ENCODE data around the gene MYOM1. TPM values are rescaled to one million over a fixed set of nuclear protein-coding genes. Genes with fewer than 3 reads are reported as not detected.
A peak's percentile ranks its signal among the peaks of the same experiment; 100 is the strongest.
"Not testable (repeated sequence)": the region's sequence is repeated elsewhere in the genome, so short reads cannot be mapped to it uniquely, and the experiment has no call there.

The MYOM1 gene
- total and polyA plus RNA-seq, 2 donors from 2014 or later, result 2.1 to 6.8 TPM

DNA sequence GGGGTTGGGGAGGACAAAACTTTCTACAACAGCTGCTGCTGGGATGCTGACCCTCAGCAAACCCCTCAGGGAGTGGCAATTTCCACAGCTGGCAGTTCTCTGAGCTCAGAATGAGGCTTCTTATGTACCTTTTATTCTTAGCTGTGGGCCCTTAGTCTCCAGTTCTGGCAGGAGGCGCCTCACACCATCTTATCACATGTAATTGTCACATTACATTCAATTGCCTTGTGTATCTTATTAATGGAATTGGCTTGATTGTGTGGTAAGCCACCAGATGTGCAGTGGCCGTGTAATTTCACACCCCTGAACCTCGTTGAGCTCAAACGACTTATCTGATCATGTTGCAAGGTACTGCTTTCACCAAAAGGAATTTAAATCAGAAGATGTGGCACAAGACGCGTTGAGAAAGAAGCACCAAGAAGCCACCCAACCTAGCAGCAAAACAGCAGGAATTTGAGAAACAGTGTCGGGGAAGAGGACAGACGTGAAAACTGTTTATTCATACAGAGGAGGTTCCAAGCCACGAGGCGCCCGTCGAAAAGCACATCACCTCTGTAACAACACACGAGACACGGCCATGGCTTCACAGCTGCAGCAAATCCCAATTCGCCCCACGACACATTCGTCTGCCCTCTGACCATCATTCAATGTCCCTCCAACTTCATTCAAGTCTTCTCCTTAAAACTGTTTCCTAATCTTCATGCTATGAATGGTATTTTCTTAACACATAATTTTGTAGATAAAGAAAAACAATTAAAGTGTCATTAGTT lies 153.2 kb downstream of the MYOM1 start:
- FAIRE-seq, result no peak
- H3K9ac ChIP-seq (ENCODE audit: low read length in 3 of 3), result no peak overlapping the region
- intact Hi-C loops (cut with DNase I), result loop anchor here (10.0 kb wide), 1 partner anchor 132 kb away; no protein-coding TSS in a partner anchor
- no peaks in the 10 kb centered on the region for H3K27me3 ChIP-seq (ENCODE audit: control insufficient read depth, insufficient read depth, low read length)
- no peak for TF ChIP-seq CTCF (IDR thresholded peaks at IDR 0.05; ENCODE audit: borderline replicate concordance, extremely low read depth, insufficient read depth)
- peak in 4 of 5 donors; percentile 39 to 77 (median 58) for DNase-seq
- H3K9me3 ChIP-seq (ENCODE audit: control insufficient read depth in 2 of 3, insufficient read depth in 1 of 3, low read length in 3 of 3), result no peaks in the 10 kb centered on the region
- no peak overlapping the region for H3K4me3 ChIP-seq (ENCODE audit: low read length in 3 of 3)
- peaks cover 6 to 7% (median 7%) of the 10 kb centered on the region in 3 donors for H3K4me1 ChIP-seq (ENCODE audit: control insufficient read depth in 2 of 3, insufficient read depth in 2 of 3, low read depth in 1 of 3, low read length in 3 of 3)
- no peak overlapping the region for H3K27ac ChIP-seq (ENCODE audit: low read depth in 2 of 2, low read length in 2 of 2)
- no peaks in the 10 kb centered on the region for H3K36me3 ChIP-seq (ENCODE audit: control insufficient read depth in 2 of 3, insufficient read depth in 3 of 3, low read length in 3 of 3)

DNA sequence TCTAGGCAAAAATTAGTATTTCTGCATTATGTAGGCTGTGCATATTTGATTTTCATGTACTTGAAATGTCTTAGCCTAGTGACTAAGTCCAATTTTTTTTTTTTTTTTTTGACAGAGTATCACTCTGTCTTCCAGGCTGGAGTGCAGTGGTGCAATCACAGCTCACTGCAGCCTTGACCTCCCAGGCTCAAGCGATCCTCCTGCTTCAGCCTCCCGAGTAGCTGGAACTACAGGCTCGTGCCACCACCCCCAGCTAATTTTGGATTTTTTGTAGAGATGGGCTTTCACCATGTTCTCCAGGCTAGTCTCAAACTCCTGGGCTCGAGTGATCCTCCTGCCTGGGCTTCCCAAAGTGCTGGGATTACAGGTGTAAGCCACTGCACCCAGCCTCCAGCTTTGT lies 156.0 kb downstream of the MYOM1 start:
- H3K9ac ChIP-seq (ENCODE audit: low read length in 3 of 3); H3K9me3 ChIP-seq (ENCODE audit: control insufficient read depth in 2 of 3, insufficient read depth in 1 of 3, low read length in 3 of 3); H3K36me3 ChIP-seq (ENCODE audit: control insufficient read depth in 2 of 3, insufficient read depth in 3 of 3, low read length in 3 of 3); H3K4me3 ChIP-seq (ENCODE audit: low read length in 3 of 3); FAIRE-seq; H3K27ac ChIP-seq (ENCODE audit: low read depth in 2 of 2, low read length in 2 of 2); H3K27me3 ChIP-seq (ENCODE audit: control insufficient read depth, insufficient read depth, low read length): not testable (repeated sequence)
- intact Hi-C loops (cut with DNase I), result loop anchor here (10.0 kb wide), 1 partner anchor 129 kb away; no protein-coding TSS in a partner anchor
- DNase-seq, result peak in 1 of 5 donors; percentile 17
- H3K4me1 ChIP-seq (ENCODE audit: control insufficient read depth in 2 of 3, insufficient read depth in 2 of 3, low read depth in 1 of 3, low read length in 3 of 3), result peaks cover 7 to 22% (median 12%) of the 10 kb centered on the region in 3 donors

DNA sequence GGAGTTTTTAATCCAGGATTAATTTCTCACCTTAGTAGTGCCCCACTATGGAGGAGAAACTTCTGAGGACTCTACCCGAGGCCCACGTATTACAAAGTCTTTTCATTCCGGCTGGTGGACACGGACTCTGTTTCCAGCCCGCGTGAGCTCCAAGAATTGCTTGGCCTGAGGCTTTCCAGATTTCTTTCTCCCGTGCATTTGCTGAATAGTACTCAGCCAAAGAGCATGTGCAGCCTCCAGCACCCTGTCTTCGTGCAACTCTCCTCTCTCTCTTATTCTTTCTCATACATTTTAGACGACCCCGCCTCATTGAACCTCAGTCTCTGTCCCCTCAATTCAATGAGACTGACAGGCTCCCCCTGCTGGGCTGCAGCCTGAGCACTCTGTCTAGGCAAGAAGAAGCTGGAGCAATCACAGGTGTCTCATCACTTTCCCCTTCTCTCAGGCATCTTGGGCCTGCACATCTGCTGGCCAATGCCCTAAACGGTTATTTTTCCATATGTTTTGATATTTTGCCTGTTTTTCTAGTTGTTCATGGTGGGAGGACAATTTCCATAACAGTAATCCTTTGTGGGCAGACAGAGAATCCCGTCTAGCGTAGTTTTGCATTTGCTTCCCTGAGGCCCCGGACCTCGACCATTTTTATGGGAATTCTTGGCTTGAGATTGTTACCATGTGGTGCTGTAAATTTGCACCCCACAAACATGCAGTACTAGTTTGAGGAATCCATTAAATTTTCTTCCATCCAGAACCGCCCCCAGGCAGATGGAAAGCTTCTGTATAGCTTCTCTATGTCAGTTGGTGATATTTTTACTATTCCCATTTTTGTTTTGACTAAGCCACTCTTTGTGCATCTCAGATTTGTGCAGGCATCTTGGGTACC lies 156.7 kb downstream of the MYOM1 start:
- DNase-seq (peak; percentile 63 to 89 (median 75)), FAIRE-seq (no peak)

More for the DNA sequence above, 156.7 kb downstream of the MYOM1 start:
- Histone ChIP-seq H3K4me1 (ENCODE audit: control insufficient read depth in 2 of 3, insufficient read depth in 2 of 3, low read depth in 1 of 3, low read length in 3 of 3) (peaks cover 7 to 22% (median 14%) of the 10 kb centered on the region in 3 donors), H3K27ac (ENCODE audit: low read depth in 2 of 2, low read length in 2 of 2) (peak overlapping the region; percentile 3 to 33), H3K9me3 (ENCODE audit: control insufficient read depth in 2 of 3, insufficient read depth in 1 of 3, low read length in 3 of 3) (no peaks in the 10 kb centered on the region), H3K4me3 (ENCODE audit: low read length in 3 of 3) (peak overlapping the region in 2 of 3 donors; percentile 45 to 53), H3K27me3 (ENCODE audit: control insufficient read depth, insufficient read depth, low read length) (no peaks in the 10 kb centered on the region), H3K9ac (ENCODE audit: low read length in 3 of 3) (peak overlapping the region in 1 of 3 donors; percentile 52), H3K36me3 (ENCODE audit: control insufficient read depth in 2 of 3, insufficient read depth in 3 of 3, low read length in 3 of 3) (no peaks in the 10 kb centered on the region)
- TF ChIP-seq CTCF (IDR thresholded peaks at IDR 0.05; ENCODE audit: borderline replicate concordance, extremely low read depth, insufficient read depth), result peak; percentile 78
- intact Hi-C loops (cut with DNase I), result loop anchor here (10.0 kb wide), 1 partner anchor 128 kb away; no protein-coding TSS in a partner anchor

Measured in kidney (tissue), 14 donors.